NCI-H1092 (cell line): ENCODE data around the gene SLC26A2.

Experiments
- DNase-seq: peaks from one replicate; lab custom pipeline; 2025; lab: John Stamatoyannopoulos, UW

The SLC26A2 gene

DNA sequence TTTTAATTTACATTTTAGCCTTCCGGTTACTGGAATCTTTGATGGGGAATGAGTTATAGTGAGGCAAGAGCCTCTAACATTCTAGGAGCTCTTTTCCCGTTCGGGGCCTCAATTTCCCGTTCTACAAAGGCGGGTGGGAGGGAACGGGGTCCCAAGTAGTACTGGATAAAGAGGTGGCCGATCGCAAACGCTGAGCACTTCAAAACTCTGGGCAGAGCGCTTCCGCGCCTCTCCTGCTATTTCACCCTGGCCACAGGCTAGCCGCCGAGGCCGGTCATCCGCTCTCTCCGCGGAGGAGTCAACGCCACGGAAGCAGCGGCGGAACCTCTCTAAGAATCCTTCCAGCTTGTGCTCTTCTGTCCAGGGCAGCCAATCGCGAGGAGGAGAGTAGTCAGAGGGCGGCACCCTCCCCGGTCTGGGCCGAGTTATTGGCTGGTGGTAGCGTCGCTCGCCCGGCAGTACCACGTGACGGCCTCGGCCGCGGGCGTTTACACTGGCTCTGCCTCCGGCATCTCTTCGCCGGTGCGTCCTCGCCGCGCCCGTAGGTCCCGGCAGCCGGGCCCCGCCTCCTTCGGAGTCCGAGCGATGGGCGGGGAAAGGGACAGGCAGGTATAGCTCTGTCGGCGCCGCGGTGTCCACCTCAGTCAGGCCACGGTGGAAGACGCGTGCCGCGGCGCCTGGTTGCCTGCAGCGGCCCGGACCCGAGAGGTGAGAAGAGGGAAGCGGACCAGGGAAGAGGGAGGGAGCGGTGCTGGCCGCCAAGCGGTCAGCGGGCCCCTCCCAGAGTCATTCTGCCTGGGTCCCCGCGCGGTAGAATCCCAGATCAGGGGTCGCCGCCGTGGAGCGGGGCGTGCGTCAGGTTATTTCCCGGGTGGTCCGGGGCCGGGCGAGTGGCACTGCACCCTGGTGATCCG lies at the start of gene SLC26A2:
Gene SLC26A2 (plus strand): TSS at position 487 of the 914 bp plus-strand sequence. CDS start 16,895 bp downstream, outside the sequence.
- DNase-seq = peak; percentile 90

DNA sequence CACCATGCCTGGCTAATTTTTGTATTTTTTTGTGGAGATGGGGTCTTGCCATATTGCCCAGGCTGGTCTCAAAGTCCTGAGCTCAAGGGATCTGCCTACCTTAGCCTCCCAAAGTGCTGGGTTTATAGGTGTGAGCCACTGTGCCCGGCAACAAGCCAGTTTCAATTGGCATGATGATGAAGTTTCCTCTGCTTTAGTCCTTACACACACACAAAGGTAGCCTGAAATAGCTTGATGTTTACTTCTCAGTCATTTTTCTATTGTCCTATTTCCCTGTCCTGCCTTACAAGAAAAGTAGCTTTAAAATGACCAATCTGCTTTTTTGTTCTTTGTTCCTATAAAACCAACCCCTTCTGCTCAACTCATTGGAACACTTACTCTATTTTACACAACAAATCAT lies 49.5 kb upstream of the SLC26A2 start:
- DNase-seq = no peak

DNA sequence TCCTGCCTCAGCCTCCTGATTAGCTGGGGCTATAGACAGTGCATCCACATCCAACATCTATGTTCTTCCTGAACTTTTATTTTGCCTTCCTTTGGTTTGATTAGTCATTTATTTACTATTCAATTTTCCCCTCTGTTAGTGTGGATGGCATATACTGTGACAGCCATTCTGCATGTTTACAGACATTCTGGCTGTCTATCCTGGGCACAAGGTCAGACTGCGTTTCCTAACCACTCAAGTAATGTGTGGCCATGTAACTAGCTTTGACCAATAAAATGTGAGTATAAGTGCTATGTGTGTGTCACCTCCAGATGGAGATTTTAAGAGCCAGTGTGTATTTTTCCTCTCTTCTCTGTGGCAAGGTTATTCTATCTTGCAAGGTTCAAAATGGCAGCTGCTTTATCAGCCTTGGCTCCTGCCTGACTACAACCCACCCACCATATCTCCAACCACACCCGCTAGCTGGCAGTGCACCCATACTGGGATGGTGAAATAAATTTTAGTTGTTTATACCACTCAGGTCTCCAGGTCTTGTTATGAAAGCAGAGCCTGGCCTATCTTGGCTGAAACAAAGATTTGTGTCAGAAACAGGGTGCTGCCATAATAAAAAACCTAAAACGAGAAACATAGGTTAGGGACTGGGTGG lies 48.2 kb upstream of the SLC26A2 start:
- no peak for DNase-seq

DNA sequence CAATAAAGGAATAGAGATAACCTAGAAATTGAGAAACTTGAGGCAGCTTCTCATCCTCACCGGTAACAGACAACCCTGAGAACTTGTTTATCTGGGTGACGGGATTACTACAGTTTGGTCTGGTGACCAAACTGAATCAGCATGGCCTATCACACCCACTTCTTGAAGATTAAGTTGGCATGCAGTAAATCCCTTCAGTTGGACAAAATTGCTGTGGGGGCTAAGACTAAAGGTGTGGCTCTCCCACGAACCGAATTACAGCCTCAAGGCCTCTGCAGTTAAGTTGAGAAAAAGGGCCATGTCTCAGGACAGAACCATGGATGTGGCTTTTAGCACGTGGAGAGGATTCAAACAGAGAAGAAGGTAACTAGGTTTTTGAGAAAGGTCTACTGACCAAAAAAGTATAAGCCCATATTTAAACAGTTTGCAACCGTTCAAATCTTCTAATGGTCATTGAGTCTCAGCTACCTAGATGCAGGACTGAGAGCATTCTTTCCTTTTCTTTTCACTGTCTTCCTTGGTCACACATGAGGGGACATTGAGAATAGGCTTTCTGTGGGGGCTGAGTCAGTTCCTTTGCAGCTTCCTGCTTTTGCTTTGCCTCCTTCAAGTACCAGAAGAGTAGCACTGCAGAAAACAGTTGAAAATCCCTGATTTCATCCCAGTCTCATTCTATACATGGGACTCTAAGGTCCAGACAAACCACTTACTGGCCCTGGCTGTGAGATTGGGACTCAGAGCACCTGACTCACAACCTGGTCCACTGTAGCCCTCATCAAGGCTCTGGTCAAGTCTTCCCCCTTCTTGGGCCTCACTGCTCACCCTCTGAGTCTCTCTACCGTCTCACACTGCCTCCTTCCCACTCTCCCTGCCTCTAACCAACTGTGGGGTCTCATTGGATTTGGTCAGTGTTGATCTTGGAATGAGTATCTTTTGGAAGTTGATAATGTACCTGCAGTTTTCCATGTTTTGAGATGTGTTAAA lies 46.8 kb upstream of the SLC26A2 start:
- no peak for DNase-seq

DNA sequence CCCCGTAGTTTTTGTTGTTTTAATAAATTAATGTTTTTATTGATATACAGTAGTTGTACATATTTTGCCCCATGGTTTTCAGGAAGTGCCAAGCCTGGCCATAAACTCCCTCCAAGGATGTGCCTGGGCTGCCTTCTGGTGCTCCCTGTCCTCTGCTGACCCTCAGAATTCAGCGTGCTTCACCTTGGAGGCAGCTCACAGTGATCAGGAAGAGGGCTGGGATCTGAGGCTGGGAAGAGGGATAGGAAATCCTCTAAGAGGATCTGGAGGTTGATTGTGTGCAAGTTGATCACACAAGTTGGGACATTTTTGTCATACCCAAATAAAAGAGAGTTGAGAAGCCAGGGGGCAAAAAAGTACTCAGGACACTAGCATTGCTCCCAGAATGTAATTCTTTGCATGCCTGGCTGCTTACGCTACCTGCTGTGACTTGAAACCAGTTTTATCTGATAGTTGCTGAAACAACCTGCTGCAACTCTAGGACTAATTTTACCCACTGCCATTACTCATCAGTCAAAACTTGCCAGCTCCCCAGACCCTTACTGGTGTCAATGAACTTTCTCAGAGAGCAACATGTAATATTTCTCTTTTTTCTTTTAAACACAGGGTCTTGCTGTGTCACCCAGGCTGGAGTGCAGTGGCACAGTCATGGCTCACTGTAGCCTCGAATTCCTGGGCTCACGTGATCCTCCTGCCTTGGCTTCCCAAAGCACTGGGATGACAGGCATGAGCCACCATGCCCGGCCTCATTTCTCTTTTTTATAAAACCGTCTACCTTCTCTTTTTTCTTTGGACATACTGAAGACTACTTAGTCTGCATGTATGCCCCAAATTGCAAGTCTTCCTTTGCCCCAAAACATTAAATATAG lies 44.9 kb upstream of the SLC26A2 start:
- no peak for DNase-seq

DNA sequence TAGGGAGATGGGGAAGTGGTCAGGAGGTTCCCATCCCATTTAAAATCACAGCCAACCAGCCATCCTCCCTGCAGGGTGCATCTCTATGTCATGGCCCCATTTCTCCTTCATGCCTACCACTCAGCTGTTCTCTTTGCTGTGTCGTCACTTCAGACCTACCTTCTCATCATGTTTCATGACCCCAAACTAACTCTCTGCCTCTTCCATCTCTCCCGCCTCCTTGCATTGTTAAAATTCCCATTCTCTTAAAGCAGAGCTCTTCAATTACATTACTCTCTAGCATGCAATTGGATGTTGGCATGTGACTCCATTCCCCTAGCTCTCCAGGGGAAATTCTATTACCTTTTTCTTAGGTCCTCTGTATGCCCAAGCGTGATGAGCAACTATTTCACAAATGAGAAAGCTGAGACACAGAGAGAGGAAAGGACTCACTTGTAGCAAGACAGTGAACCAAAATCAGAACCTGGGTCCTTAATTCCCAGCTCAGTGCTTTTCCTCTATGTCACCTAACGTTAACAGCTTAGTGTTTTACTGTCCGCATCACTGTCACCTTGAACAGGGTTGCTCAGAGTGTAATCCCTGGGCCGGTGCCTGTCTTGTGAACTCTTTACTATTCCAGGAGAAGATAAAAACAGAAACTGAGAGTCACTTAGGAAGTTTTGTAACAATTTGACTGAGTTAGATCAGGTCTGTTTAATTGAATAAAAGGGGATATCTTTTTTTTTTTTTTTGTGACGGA lies 44.1 kb upstream of the SLC26A2 start:
- no peak for DNase-seq

DNA sequence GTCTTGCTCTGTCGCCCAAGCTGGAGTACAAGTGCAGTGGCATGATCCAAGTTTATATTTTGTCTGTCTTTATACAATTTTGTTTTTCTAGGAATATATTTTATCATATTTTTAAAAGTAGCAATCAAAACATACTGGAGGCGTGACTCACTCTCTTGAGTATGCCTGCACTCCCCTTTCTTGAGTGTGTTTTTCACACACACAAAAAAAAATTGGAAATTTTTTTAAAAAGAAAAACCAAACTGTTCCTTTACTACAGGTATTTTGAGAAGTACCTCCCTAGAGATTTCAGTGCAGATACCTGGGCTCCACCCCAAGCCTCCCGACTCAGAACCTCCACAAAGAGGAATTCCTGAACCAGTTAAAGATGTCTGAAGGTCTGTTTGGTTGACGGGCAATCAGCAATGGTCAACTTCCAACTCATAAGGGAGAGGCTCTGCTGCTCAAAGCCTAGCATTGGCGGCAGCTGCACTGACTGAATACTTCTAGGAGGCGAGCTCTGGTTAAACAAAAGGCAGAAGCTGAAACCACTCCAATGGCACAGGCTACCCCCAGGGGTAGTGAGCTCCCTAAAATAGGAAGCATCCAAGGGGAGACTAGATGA lies 43.4 kb upstream of the SLC26A2 start:
- DNase-seq = no peak

DNA sequence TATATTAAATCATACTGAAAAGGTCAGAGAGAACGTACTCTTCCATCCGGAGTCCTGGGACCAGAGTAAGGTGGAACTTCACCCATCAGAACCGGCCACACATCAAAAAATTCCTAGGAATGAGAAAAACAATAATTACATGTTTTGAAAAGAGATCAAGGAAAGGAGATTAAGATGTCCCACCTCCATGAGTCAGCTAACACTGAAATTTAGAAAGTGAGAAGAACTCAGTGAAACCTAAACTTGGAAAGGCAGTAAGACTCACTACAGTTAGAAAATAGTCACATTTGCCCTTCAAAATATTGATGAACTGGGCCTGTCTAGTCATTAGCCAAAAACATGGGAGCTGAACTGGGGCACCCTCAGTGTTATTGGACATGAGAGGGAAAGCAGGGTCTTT lies 39.0 kb upstream of the SLC26A2 start:
- DNase-seq = no peak

DNA sequence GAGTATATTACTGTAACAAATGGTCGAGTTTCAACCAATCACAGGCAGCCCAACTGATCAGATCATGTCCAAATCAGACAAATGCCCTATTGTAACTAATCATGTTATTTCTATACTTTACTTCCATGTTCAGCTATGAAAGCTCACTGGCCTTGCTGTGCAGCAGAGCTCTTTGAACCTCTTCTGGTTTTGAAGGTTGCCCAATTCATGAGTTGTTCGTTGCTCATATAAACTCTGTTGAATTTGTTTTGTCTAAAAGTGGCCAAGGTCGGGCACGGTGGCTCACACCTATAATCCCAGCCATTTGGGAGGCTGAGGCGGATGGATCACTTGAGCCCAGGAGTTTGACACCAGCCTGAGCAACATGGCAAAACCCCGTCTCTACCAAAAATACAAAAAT lies 37.6 kb upstream of the SLC26A2 start:
- DNase-seq = no peak

DNA sequence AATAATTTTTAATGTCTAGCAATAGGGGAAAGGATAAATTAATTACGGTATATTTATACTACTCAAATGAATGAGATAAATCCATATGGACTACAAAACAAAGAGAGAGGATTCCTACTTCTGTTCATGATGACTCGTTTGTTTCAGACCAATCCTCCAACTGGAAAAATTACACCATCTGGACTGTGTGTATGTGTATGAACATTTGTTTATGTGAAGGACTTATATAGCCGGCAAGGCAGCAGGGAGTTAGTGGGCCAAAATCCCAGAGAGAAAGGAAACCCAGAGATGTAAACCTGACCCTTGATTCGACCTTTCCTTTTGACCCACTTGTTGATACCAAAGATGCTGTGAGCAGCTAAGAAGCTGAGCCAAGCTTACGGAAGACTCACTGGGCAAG lies 36.1 kb upstream of the SLC26A2 start:
- no peak for DNase-seq

DNA sequence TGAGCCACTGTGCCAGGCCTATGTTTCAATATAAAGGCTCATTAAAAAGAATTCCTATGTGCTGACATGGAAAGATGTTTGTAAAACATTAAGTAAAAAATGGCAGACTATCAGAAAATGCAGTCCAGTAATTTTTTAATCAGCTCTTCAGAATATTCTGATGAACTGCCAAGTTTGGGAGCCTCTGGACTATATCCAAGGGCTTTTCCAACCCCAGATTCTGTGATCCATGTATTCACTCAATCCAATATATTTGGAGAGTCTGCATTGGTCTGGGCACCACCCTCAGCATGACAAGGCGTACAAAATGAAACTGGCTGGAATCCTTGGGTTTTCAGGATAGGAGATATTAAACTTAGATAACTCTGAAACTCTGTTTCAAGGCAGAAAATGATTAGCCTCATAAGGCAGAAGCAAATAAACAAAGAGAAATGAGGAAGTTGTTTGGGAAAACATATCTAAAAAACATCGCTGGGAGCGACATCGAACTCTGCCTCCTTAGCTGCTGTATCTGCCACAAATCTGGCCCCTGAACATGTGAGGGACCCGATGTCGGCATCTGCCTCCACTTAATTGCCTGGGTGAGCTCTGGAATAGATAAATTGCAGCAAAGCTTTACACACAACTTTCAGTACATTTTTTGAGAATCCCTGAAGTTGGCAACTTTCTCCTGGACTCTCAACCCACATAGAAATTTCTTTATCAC lies 30.4 kb upstream of the SLC26A2 start:
- no peak for DNase-seq

DNA sequence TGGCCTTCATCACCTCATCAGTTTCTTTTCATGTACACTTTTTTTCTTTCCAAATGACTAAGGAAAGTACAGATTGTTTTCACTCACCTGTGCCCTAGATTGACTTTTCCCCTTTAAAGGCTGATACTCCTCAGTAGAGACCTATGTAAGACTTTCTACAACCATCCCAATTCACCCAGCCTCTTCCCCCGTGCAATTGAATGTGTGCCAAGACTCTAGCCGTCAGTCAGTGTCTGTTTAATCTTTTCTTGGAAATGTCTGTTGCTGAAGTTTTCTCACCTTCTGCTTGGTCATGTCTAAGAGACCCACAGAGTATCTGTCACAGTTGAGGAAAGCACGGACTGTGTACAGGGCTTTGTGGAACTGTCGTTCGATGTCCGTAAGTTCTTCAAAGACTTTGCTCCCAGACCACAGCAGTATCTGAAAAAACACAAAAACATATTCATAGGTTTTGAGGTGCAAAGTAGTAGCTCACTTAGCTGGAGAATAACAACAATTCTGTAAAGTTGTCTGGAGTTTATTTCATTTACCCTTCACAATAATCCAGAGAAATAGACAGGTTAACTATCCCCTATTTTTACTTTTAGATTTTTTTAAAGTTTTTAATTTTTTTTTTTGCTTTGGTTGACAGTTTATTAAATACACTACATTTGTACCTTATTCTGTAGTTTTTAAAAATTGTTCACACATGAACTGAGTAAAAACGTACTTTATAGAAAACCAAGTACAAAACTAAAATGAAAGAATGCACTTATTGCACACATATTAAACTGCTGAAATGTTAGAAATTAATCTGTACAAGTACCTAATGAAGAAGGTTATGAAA lies 29.6 kb upstream of the SLC26A2 start:
- DNase-seq = no peak

DNA sequence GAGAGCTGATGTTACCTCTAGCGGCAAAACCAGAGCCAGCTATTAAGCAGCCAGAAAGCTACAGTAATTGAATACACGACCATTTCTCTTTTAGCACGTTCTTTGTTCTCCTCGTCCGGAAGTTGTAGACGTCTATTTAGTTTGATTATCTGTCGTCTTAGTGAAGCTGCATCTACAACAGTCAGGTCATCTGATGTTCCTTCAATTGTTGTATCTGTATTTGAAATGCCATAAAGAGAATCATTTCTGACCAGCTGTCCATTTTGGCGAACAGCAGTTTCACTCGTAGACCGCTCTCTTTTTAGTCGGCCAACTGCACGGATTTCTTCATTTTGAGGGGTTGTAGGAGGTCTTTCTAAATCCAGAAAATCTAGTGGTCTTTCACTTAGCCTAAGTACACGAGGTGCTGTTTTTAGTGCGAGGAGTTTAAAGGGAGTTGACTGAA lies 28.5 kb upstream of the SLC26A2 start:
- DNase-seq = no peak

DNA sequence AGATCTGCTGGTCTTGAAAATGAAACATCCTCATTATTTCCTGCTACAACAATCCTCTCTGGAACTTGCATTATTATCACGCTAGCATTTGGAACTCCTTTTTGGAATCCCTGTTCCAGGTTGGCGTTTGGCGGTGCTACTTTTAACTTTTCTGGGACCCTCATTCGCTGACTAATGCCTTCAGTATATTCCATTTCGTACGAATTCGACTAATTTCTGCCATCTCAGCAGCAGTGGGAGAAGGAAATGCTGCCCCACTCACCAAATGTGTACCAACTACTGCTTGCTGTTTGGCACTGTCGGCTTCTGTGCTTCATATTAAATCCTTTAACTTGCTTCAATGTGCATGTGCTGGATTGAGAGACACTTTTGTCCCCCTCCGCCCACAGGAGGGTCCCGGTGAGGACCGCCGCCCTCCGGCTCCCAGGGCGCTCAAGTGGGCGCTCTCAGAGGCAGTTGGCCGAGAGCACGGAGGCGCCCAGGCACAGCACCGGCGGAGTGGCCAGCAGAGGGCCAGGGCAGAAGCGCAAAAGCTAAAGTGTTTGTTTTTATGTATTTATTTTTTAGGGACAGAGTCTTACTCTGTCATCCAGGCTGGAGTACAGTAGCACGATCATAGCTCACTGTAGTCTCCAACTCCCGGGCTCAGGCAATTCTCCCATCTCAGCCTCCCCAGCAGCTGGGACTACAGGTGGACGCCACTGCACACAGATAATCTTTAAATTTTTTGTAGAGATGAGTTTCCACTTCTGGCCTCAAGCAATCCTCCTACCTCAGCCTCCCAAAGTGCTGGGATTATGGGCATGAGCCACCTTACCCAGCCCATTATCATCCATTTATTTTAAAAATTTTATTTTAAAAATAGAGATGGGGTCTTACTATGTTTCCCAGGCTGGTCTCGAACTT lies 27.9 kb upstream of the SLC26A2 start:
- no peak for DNase-seq

DNA sequence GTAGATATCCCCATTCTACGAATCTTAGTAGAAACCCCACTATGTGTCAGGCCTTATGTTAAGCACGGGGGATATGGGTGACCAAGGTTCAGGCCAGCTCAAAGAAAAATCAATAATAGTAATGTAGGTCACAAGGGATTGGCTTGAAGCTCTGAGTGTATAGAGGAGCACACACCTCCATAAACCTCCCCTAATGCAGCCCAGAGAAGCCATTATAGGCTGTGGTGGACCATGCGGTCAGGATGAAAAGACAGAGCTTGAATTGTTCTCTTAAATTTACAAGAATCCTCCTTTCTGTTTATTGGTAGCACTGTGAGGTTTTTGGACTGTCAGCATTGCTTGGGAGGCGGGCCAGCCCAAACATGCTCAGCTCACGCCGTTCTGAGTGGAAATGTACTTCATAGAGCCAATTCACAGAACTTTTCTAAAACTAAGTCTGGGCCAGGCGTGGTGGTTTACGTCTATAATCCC lies 25.1 kb upstream of the SLC26A2 start:
- no peak for DNase-seq

DNA sequence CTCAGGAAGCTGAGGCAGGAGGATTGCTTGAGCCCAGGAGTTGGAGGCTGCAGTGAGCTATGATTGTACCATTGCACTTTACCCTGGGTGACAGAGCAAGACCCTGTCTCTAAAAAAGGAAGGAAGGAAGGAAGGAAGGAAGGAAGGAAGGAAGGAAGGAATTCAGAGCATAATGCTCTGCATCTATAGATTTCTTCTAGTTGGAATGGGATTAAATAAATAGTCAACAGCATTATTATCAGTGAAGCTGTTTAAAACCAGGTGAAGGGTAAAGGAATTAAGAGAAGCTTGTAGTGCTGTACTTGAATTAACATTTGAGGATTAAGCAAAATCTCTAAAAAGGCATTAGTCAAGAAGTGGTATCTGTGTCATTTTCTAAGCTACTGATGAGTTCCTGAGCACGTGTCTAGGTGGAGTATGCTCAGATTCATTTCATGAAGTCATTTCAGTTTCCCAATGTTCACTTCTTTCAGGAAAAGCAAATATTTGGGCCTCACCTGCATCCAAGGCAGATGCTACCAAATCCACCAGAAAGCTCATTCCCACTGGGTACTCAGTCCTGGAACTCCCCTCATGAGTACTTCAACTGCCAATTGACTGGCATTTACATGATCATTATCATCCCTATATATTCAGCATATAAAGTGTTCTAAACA lies 24.4 kb upstream of the SLC26A2 start:
- DNase-seq = no peak

DNA sequence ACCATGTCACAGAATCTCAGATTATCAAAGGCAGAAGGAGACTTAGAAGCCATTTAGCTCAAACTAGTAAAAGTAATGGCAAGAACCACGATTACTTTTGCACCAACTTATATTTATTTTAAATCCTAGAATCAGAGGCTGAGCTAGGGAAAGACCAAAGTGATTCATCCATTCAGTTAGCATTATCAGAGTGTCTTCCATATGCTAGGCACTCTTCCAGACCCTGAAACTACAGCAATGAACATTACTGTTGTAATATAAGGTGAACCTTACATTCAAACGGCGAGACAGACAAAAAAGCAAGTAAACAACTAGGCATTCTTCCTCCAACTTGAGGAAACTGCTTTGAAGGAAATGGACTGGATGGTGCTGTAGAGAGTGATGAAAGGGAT lies 23.9 kb upstream of the SLC26A2 start:
- no peak for DNase-seq
